HEK293 (cell line): ENCODE measurements around the gene CSNK1A1.

Experiments used
- CTCF ChIP-seq: fragments of 450-650 bp; formaldehyde crosslinking; IDR thresholded peaks from 2 replicates; pipeline ENCODE4 v1.5.1; 2016; ENCODE audit warnings: missing biosample characterization, missing genetic modification characterization
- HOXA7 ChIP-seq: sonication (generic); formaldehyde crosslinking; IDR thresholded peaks from 2 replicates; pipeline ENCODE4 v1.8.1; 2022; ENCODE audit warnings: missing genetic modification reagents, borderline replicate concordance
- MEIS1 ChIP-seq: sonication (generic); formaldehyde crosslinking; IDR thresholded peaks from 2 replicates; pipeline ENCODE4 v1.8.1; 2022; ENCODE audit warnings: missing genetic modification reagents, mild to moderate bottlenecking, borderline replicate concordance
- YY1 ChIP-seq: fragments of 450-650 bp; formaldehyde crosslinking; IDR thresholded peaks from 2 replicates; pipeline ENCODE4 v1.5.1; 2018; ENCODE audit warnings: missing biosample characterization, missing genetic modification characterization
- ZNF501 ChIP-seq: fragments of 450-650 bp; formaldehyde crosslinking; IDR thresholded peaks from 2 replicates; pipeline ENCODE4 v1.5.1; 2016; ENCODE audit warnings: missing biosample characterization, missing genetic modification characterization
- ZNF549 ChIP-seq: fragments of 450-650 bp; IDR thresholded peaks from 2 replicates; pipeline ENCODE4 v1.5.1; 2018; ENCODE audit warnings: missing biosample characterization, missing genetic modification characterization, mild to moderate bottlenecking, inconsistent platforms, moderate library complexity
- ZNF600 ChIP-seq: fragments of 450-650 bp; formaldehyde crosslinking; IDR thresholded peaks from 2 replicates; pipeline ENCODE4 v1.5.1; 2016; ENCODE audit warnings: missing biosample characterization, missing genetic modification characterization
- ZNF830 ChIP-seq: fragments of 450-650 bp; IDR thresholded peaks from 2 replicates; pipeline ENCODE4 v1.5.0; 2018; ENCODE audit warnings: missing biosample characterization, missing genetic modification characterization, low read depth, mild to moderate bottlenecking, moderate library complexity
- TF ChIP-seq, protein P1 (sequence below): fragments of 450-650 bp; IDR thresholded peaks from 2 replicates; pipeline ENCODE4 v1.5.1; 2018; ENCODE audit warnings: missing biosample characterization, mild to moderate bottlenecking, missing genetic modification characterization

DNA sequence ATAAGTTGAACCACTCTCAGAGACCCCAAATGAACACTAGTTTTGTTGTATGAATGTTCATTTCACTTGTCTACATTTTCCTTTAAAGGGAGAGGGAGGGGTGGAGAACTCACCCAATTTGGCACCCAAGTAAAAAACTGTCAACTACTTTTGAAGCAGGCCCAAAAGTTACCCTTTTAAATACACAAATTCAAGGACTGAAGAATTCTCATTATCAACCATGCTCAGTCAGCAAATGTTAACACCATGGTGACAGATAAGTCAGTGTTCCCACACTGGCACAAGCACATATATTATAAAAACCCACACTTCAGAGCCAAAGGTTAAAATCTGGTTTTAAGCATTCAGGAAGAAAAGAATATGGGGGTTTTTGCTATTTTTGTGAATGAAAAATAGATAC, 31.6 kb downstream of the CSNK1A1 start:
- no peak for TF ChIP-seq MEIS1 (CRISPR knock-in tag)
- TF ChIP-seq, protein P1, sequence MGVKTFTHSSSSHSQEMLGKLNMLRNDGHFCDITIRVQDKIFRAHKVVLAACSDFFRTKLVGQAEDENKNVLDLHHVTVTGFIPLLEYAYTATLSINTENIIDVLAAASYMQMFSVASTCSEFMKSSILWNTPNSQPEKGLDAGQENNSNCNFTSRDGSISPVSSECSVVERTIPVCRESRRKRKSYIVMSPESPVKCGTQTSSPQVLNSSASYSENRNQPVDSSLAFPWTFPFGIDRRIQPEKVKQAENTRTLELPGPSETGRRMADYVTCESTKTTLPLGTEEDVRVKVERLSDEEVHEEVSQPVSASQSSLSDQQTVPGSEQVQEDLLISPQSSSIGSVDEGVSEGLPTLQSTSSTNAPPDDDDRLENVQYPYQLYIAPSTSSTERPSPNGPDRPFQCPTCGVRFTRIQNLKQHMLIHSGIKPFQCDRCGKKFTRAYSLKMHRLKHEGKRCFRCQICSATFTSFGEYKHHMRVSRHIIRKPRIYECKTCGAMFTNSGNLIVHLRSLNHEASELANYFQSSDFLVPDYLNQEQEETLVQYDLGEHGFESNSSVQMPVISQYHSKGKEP (tag by site-specific recombination): no peak
- TF ChIP-seq CTCF (tag by site-specific recombination): no peak
- no peak for TF ChIP-seq ZNF830
- TF ChIP-seq ZNF549: no peak
- no peak for TF ChIP-seq YY1 (tag by site-specific recombination)
- no peak for TF ChIP-seq HOXA7
- TF ChIP-seq ZNF501: no peak
- no peak for TF ChIP-seq ZNF600 (tag by site-specific recombination)
